NK-92 (cell line): Measurements from ENCODE around the gene TBC1D22A.

ENCODE experiments used
- DNase-seq: peaks from one replicate; lab custom pipeline; 2025; ENCODE audit not compliant: unreplicated experiment; lab: John Stamatoyannopoulos, UW

TBC1D22A gene

DNA sequence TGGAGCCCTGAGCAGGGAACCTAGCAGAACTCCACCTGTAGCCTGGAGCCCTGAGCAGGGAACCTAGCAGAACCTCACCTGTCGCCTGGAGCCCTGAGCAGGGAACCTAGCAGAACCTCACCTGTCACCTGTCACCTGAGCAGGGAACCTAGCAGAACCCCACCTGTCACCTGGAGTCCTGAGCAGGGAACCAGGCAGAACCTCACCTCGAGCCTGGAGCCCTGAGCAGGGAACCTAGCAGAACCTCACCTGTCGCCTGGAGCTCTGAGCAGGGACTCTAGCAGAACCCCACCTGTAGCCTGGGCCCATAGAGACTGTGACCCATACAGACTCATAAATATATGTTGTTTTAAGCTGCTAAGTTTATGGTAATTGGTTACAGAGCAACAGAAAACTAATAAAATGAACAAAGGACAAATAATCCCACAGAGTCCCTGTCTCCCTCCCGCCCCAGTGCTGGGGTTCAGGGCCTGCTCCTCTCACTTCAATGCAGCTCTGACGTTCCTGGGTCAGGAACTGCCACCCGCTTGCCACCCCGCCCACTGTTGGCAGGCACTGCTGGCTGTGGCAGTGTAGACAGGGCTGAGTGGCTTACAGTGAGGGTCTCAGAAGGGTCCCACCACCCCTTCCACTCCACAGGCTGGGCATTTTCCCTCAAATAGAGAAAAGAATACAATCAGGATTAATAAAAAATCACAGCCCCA is 259.1 kb downstream of the TBC1D22A start:
- no peak for DNase-seq

DNA sequence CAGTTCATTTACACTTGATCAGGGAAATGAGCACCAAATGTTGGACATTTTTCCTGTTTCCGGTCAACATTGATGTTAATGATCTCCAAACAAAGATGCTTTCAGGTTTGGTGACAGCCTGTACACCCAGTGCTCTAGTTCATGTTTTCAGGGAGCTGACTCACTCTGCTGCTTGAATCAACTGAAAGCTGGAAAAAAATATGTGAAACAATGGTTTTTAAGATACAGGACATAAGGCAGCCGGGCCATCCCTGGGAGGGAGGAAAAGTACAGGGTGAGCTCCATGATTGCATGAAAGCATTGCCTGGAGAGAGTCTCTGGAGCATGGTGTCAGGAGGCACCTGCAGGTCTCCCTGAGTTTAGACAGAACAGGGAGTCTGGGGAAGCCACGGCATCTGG is 259.6 kb downstream of the TBC1D22A start:
- DNase-seq, result no peak

DNA sequence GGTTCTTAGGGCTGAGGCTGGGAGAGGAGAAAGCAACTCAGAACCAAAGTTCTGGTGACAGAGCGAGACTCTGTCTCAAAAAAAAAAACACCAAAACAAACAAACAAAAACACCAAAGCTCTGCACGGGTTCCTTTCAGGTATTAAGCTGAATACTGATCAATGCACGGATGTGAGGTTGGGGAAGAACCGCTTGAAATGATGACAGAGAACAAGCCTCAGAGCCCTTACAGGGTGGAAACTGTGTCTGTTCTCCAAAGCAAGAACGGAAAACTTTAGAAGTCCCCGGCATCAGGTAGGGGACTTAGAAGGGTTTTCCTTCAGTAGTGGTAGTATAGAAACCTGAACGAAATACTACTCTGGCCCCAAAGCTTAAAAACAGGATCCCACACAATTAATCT is 260.0 kb downstream of the TBC1D22A start:
- no peak for DNase-seq

DNA sequence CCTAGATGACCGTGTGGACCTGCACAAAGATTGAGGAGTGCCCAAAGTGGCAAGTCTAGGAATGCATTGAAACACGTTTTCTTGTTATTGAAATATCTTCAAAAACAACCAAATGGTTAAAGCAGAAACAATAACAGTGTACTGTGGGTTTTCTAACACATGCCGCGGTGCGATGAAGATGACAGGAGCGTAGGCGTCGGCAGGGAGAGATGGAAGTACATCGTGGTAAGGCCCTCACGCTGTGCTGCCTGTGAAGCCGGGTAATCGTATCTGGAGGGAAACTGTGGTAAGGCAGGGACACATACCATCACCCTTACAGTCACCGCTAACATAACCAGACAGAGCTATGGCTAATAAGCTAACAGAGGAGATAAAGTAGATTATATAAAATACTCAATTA is 261.4 kb downstream of the TBC1D22A start:
- no peak for DNase-seq

DNA sequence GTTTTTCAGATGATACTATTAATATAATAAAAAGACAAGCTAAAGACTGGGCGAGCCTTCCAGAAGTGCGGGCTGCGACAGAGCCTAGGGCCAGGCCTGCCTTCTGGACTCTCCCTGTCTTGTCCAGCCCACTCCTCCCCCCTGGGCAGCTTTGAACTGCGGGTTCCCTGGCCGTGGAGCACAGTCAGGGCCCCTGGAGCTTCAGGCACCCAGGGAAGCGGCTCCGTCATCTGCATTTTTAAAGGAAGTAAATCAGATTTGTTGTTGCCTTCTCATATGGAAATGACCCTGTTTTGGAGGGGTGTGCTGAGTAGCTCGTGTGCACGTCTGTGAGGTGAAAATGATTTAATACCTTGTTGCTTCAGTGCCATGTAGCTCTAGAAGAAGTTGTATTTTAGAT is 265.3 kb downstream of the TBC1D22A start:
- no peak for DNase-seq

DNA sequence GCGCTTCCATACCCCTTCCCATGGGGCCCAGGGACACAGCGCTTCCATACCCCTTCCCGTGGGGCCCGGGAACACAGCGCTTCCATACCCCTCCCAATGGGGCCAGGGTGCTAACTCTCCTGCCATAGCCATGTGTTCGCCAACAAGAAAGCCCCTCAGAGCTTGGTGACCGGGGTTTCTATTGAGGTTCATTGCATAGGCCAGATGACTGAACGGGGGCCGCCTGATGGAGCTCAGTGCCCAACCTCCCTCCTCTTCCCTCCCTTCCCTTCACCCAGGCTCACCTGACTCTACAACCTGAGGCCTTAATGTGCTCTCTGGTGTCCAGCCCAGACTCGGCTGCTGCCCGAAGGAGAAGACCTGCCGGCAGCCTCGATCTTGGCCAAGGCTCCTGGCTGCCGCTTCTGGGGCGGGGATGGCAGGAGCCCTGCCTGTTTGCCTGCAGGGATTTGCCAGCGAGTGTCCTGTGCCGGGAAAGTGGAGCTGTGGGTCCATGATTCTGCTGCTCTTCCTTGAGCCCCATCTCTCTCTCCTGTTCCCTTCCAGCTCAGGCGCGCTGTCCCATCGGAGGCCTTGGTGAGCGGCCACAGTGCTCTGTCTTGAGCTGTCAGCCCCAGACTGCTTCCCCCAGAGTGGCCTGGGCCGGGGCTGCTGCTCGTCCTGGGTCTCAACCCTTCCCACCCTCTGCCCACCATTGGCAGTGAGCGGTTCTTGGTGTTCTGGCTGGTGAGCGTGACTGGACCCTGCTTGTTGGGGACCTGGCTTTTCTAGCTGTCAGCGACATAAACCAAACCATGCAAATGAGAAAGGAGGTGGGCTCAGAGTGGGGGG is 267.0 kb downstream of the TBC1D22A start:
- DNase-seq, result no peak

DNA sequence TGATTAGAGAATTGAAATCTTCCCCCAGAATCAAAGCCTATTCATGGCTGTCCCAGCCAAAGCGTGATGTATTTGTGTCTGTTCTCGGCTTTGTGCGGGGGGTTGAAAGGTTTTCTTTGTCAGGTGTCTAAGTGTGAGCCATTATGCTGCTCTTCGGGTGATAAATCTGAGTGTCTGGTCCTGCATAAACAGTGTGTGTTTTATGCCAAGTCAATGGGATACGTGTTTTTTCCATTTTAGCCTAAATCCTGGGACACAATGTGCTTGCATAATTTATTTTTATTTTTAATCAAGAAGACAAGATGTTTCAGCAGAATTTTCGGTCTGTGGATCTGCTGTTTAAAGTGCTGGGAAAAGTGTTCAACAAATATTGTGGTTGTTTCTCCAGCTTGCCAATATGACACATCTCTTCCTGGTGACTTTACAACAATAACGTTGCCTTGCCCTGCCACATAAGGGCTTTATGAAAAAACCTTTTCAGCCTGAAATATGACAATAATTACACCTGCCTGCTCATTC is 267.8 kb downstream of the TBC1D22A start:
- no peak for DNase-seq

DNA sequence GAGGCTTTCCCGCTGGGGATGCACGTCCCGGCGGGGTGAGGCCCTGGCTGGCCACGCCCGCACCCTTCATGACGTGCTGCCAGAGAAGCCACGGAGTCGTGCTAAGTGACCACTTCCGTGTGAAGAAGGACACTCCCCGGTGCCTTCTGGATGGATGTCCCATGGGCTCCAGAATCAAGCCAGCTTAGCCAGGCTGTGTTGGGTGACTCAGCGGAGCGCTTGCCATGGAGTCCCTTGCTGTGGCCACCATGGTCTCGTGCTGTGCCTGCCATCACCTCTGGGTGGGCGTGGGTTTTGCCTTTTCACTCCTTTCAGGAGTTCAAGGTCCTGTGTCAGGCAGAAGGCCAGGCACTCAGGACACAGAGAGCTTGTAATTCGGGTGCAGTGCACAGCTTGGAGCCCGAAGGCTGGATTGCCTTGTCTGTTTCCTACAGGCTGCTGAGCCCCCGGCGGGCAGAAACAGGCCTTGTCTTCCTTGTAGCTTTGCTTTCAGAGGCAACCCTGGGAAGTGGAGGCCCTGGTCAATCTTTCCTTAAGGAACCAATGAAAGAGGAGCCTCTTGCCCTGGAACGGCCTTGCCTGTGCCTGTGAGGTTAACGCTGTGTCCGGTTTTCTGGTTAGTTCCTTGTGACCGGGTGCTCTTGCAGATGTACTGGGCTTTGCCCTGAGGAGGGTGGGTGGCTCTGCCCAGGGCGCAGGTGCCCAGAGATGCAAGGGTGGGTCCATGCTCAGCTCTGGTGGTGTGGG is 268.6 kb downstream of the TBC1D22A start:
- no peak for DNase-seq

DNA sequence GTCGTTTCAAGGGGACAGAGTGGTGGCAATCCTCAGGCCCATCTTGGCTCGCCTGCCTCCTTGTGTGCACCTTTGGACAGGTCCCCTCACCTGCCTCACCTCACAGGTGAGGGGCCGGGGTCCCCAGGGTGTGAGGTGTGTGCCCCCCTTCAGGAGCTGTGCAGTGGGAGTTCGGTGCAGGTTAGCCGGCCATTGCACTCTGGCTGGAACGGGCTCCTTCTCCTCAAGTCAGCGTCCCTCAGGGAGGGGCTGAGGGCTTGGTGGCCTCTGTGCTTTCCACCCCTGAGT is 269.1 kb downstream of the TBC1D22A start:
- no peak for DNase-seq

DNA sequence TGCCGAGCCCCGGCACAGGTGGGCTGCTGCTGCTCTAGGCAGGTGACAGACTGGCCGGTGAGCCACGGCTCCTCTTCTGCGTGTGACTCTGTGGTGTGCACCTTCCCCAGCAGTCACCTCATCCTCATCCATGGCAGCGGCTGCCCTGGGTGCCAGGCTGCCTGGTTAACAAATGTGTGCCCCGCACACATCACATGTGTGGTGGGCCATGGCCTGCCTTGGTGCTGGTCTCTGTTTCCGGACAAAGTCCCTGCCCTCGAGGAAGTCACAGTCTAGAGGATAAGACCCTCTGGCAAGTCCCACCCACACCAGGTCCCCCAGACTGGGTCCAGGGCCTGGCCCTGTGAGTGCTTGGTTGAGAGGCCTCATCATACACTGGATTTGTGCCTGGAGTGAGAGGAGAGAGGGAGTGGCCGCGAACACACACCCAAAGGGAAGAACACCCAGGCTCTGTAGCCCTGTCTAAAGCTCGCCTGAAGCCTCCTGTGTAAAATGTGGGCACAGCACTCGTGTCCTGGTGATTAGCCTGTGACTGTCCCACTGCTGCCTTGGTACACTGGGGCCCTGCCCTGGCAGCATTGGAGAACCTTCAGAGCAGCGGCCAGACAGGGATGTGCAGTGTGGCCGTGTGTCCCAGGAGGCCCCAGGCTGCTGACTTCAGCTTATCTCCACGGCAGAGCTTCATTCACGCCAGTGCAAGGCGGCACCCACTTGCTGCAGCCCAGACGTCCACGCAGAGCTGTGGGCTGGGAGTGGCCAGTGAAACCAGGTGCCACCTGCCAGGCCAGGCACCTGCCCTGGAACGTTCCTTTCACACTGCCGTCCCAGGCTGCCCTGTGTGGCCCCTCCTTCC is 269.9 kb downstream of the TBC1D22A start:
- no peak for DNase-seq

DNA sequence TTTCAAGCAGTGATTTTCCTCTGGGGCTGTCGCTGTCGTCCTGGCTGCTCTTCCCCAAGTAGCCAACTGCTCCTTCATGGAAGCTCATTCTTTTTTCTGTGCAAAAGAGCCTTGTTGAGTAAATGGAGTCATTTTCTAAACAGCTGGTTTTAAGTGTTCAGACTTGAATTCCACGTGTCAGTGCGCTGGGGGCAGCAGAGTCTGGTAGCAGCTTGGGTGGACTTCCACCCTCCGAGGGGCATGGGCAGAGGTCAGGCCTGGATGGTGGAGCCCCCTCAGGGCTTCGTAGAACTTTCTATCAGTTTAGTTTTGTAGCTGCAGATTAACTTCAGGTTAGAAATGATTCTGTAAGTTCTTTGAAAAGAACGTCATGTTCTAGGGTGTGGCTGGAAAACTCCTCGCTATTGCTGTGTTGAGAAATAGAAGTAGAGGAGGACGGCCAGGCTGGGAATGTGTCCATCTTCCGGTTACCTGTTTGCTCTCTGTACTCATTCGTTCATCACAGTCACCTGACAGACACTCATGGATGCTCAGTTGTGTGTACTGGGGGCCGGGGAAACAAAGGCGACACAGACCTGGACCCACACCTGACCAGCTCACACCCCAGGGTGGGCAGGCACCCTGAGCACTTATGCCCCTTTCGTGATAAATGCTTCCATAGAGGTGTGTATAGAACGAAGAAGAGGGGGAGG is 270.7 kb downstream of the TBC1D22A start:
- DNase-seq, result no peak

DNA sequence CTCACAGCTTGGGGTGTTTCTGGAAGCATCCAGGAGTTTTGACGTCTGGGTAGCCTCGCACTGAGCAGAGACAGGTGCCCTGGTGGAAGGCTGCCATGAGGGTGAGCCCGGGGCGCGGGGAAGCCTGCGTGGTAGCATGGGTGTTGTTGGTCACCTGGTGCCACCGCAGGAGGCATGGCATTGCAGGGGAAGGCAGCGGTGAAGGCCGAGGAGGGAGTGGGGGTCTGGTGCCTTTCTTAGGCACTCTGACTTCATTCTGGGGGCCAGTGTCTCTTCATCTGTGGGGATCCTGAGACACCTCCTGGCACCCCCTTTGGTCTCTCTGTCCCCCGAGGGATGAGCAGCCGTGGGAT is 271.2 kb downstream of the TBC1D22A start:
- DNase-seq, result no peak

DNA sequence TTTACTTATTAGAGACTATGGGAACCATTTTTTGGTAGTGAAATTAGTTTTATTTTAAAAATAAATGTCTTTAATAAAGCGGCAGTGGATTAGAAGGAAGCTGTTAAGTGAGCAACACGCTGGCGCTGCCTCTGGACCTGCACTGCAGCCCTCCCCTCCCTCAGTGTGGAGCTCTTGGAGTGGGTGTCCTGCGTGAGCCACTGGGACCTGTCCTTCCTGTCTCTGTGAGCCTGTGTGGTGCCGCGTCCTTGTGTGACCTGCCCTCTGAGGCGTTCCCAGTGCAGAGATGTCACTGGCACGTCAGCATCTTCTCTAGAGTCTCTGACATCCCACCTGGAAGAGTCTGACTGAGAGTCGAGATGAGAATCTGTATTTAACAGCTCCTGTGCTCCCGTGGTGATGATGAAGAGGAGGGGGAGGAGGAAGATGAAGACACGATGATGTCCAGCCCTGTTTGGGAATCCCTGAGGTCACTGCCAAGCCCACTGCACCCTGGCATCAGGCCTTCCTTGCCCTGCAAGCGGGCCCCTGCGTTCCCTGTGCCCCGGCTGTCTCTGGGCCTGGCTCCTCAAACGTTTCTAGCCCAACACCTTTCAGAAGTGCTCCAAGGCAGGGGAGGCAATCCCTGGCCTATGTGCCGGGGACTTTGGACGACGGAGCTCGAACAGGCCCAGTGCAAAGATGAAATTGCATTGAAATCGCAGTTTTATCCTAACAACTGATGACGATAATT is 271.8 kb downstream of the TBC1D22A start:
- no peak for DNase-seq

DNA sequence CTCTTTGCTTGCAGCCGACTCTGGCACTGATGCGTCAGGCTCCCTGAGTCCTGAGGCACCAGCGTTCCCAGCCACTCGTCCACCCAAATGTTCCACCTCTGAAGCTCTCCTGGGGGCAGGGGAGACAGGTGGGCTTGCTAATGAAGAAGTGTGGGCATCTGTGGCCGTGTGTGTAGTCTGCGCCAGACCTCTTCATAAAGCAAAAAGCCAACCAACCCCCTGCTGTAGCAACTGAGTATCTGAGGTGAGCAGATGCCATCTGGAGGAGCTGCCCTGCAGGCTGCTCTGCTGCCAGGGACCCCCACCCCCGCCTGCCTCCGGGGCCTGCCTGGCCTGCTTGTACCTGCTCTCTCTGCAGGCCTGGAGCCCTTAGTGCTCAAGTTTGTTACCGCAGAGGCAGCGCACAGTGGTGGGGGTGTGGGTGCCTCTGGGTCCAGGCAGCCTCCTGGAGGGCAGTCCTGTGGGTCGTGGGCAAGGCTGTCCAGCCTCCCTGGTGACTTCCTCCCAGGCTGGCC is 272.5 kb downstream of the TBC1D22A start:
- no peak for DNase-seq

DNA sequence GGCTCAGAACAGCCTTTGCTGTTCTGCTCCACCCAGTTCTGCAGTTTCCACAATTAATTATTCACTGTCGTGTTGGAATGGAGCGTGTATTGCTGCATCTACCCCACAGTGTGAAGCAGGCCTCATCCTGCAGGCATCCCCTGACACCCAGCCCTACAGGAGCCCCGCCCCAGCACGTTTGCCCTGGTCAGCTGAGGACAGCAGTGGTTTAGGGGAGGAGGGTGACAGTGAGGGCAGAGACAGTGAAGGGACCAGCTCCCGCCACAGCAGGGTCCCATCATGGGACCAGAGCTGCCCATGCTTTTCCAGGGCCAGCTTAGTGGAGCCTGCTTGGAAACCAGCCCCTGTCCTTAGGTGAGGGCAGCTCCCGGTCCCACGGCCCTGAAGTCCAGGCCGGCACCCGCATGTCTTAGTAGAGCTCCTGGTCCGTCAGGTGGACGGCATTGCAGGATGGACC is 273.0 kb downstream of the TBC1D22A start:
- no peak for DNase-seq

DNA sequence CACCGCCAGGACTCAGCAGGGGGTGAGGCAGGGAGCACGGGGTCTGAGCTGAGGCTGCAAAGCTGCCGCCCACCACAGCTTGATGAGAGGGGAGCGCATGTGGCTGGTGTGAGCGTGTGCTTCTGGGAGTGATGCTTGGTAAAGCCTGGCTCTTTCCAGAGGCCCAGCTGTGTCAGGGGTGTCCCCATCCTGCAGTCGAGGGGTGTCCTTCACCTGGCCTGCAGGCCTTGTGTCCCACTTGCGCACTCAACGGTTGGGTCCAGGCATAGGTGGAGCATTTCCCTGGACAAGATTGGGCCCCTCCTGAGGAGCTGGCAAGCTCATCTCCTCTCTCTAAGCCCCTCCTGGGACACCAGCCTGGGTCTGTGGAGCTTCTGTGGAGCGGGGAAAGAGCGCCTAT is 273.9 kb downstream of the TBC1D22A start:
- DNase-seq, result no peak

DNA sequence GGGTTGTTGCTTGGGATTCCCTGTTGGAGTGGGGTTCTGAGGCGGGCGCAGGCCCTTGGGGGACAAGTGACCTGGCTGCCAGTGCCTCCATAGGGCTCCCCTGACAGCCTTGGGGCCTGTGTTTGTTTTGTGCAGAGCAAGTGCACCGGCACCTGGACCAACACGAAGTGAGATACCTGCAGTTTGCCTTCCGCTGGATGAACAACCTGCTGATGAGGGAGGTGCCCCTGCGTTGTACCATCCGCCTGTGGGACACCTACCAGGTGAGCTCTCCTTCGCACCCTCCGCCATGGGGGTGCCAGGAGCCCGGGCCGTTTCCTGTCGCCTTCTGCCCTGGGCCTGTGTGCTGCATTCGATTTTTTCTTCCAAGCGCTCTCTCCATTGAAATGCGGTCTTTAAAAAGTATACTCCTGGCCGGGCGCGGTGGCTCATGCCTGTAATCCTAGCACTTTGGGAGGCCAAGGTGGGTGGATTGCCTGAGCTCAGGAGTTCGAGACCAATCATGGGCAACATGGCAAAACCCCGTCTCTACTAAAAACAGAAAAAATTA is 274.6 kb downstream of the TBC1D22A start:
- DNase-seq, result no peak

DNA sequence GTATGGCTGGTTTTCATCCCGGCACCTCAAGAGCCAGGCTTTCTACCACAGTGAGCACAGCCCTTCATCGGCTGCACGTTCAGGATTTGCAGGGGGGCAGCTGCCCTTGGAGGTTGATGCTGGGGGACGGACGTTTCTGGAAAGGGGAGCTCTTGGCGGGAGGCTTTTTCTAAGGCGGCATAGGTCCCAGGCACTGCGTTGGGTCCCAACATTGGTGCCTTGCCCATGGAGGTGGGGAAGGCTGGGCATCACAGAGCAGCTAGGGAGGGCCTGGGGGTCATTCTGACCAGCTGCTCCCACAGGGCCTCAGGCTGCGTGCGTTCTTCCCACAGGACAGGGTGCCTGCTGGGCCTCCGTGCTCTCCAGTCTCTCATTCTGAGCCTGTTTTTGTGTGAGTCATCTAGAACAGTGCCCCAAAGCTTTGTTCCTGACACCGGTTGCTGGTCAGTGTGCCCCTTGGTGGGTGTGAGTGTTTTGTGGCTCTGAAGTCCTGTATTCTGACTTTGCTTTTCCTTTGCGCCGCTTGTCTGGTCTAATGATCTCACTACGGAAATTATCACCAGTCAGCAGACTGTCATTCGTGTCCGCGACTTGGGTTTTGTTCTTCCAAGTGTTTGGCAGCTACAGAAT is 275.9 kb downstream of the TBC1D22A start:
- DNase-seq, result no peak

DNA sequence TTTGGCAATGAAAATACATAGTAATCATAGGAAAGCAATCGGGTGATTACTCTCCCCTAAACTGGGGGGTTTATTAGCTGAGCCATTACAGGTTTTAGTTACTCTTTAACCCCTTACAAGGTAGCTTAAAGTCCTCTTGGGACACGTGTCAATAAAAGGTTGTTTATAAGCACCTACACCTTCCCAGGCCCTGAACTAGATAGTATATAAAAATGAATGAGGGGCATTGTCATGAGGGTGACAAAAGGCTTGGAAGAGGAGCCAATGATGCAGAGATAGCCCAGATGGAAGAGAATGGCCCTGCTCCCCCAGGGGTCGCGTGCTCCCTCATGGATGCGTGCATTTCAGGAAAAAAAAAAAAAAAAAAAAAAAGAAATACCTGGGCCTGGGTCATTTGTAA is 276.9 kb downstream of the TBC1D22A start:
- no peak for DNase-seq
